ENCODE results near the gene FLOT1. TPM values are rescaled to one million over a fixed set of nuclear protein-coding genes. Genes with fewer than 3 reads are reported as not detected.

The FLOT1 gene
- total and polyA plus RNA-seq, 2 of the 13 experiments (the other 11 are each of a cell fraction or from before 2014, with no cell fraction given): 82.3 to 130 TPM

- TF ChIP-seq, protein P1, sequence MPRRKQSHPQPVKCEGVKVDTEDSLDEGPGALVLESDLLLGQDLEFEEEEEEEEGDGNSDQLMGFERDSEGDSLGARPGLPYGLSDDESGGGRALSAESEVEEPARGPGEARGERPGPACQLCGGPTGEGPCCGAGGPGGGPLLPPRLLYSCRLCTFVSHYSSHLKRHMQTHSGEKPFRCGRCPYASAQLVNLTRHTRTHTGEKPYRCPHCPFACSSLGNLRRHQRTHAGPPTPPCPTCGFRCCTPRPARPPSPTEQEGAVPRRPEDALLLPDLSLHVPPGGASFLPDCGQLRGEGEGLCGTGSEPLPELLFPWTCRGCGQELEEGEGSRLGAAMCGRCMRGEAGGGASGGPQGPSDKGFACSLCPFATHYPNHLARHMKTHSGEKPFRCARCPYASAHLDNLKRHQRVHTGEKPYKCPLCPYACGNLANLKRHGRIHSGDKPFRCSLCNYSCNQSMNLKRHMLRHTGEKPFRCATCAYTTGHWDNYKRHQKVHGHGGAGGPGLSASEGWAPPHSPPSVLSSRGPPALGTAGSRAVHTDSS (CRISPR knock-in tag; conservative IDR thresholded peaks at IDR 0.05): no peak; the same call in 1 of the 2 replicates
- TF ChIP-seq ZBTB8A (CRISPR knock-in tag; IDR thresholded peaks at IDR 0.05; ENCODE audit: borderline replicate concordance, low read depth) (no peak; the same call in 1 of the 2 replicates), ZNF264 (CRISPR knock-in tag; IDR thresholded peaks at IDR 0.05) (peak; percentile 81), ZKSCAN5 (CRISPR knock-in tag; IDR thresholded peaks at IDR 0.05) (no peak), ZNF629 (CRISPR knock-in tag; conservative IDR thresholded peaks at IDR 0.05) (peak; percentile 42; the same call in 1 of the 2 replicates), ZNF772 (CRISPR knock-in tag; IDR thresholded peaks at IDR 0.05) (peak; percentile 99), PRPF4 (IDR thresholded peaks at IDR 0.05; ENCODE audit: low read depth, low read length, poor library complexity, severe bottlenecking) (no peak), FOXP4 (CRISPR knock-in tag; IDR thresholded peaks at IDR 0.05) (peak; percentile 81)
- TF ChIP-seq, protein P2, sequence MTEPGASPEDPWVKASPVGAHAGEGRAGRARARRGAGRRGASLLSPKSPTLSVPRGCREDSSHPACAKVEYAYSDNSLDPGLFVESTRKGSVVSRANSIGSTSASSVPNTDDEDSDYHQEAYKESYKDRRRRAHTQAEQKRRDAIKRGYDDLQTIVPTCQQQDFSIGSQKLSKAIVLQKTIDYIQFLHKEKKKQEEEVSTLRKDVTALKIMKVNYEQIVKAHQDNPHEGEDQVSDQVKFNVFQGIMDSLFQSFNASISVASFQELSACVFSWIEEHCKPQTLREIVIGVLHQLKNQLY (CRISPR knock-in tag; IDR thresholded peaks at IDR 0.05): peak; percentile 72
- TF ChIP-seq, protein P3, sequence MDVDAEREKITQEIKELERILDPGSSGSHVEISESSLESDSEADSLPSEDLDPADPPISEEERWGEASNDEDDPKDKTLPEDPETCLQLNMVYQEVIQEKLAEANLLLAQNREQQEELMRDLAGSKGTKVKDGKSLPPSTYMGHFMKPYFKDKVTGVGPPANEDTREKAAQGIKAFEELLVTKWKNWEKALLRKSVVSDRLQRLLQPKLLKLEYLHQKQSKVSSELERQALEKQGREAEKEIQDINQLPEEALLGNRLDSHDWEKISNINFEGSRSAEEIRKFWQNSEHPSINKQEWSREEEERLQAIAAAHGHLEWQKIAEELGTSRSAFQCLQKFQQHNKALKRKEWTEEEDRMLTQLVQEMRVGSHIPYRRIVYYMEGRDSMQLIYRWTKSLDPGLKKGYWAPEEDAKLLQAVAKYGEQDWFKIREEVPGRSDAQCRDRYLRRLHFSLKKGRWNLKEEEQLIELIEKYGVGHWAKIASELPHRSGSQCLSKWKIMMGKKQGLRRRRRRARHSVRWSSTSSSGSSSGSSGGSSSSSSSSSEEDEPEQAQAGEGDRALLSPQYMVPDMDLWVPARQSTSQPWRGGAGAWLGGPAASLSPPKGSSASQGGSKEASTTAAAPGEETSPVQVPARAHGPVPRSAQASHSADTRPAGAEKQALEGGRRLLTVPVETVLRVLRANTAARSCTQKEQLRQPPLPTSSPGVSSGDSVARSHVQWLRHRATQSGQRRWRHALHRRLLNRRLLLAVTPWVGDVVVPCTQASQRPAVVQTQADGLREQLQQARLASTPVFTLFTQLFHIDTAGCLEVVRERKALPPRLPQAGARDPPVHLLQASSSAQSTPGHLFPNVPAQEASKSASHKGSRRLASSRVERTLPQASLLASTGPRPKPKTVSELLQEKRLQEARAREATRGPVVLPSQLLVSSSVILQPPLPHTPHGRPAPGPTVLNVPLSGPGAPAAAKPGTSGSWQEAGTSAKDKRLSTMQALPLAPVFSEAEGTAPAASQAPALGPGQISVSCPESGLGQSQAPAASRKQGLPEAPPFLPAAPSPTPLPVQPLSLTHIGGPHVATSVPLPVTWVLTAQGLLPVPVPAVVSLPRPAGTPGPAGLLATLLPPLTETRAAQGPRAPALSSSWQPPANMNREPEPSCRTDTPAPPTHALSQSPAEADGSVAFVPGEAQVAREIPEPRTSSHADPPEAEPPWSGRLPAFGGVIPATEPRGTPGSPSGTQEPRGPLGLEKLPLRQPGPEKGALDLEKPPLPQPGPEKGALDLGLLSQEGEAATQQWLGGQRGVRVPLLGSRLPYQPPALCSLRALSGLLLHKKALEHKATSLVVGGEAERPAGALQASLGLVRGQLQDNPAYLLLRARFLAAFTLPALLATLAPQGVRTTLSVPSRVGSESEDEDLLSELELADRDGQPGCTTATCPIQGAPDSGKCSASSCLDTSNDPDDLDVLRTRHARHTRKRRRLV (CRISPR knock-in tag; IDR thresholded peaks at IDR 0.05): no peak
- TF ChIP-seq, protein P4, sequence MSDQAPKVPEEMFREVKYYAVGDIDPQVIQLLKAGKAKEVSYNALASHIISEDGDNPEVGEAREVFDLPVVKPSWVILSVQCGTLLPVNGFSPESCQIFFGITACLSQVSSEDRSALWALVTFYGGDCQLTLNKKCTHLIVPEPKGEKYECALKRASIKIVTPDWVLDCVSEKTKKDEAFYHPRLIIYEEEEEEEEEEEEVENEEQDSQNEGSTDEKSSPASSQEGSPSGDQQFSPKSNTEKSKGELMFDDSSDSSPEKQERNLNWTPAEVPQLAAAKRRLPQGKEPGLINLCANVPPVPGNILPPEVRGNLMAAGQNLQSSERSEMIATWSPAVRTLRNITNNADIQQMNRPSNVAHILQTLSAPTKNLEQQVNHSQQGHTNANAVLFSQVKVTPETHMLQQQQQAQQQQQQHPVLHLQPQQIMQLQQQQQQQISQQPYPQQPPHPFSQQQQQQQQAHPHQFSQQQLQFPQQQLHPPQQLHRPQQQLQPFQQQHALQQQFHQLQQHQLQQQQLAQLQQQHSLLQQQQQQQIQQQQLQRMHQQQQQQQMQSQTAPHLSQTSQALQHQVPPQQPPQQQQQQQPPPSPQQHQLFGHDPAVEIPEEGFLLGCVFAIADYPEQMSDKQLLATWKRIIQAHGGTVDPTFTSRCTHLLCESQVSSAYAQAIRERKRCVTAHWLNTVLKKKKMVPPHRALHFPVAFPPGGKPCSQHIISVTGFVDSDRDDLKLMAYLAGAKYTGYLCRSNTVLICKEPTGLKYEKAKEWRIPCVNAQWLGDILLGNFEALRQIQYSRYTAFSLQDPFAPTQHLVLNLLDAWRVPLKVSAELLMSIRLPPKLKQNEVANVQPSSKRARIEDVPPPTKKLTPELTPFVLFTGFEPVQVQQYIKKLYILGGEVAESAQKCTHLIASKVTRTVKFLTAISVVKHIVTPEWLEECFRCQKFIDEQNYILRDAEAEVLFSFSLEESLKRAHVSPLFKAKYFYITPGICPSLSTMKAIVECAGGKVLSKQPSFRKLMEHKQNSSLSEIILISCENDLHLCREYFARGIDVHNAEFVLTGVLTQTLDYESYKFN (CRISPR knock-in tag; conservative IDR thresholded peaks at IDR 0.05): peak; percentile 78
These were observed 25.2 kb downstream of the FLOT1 start, which contains the start of gene MDC1 (continued) for GRCh38 chr6:30717129-30717844.
